ENCODE data around the gene IL1B.
"Not testable (repeated sequence)": the region's sequence is repeated elsewhere in the genome, so short reads cannot be mapped to it uniquely, and the experiment has no call there.

IL1B gene

GRCh38 chr2:112836695-112837117 lies at the start of gene IL1B:
Gene IL1B (minus strand): TSS chr2:112836779. CDS start chr2:112836229, 550 bp downstream.
- DNase-seq = peak; percentile 30

- no peak for DNase-seq
Measured at GRCh38 chr2:112886291-112886690, 49.7 kb upstream of the IL1B start.

- no peak for DNase-seq
Measured at GRCh38 chr2:112885506-112885902, 48.9 kb upstream of the IL1B start.

- peak; percentile 72 for DNase-seq
Measured at GRCh38 chr2:112884869-112885505, 48.4 kb upstream of the IL1B start.

GRCh38 chr2:112883669-112884068 lies 47.1 kb upstream of the IL1B start:
- no peak for DNase-seq

GRCh38 chr2:112881217-112881985 lies 44.8 kb upstream of the IL1B start:
- DNase-seq = no peak

GRCh38 chr2:112880696-112881095 lies 44.1 kb upstream of the IL1B start:
- no peak for DNase-seq

- DNase-seq = no peak
Measured at GRCh38 chr2:112880091-112880531, 43.5 kb upstream of the IL1B start.

- no peak for DNase-seq
Measured at GRCh38 chr2:112879491-112880041, 43.0 kb upstream of the IL1B start.

- DNase-seq = no peak
Measured at GRCh38 chr2:112877423-112877822, 40.8 kb upstream of the IL1B start.

- no peak for DNase-seq
Measured at GRCh38 chr2:112876971-112877361, 40.4 kb upstream of the IL1B start.

- DNase-seq = no peak
Measured at GRCh38 chr2:112876257-112876970, 39.8 kb upstream of the IL1B start.

GRCh38 chr2:112870841-112871835 lies 34.6 kb upstream of the IL1B start:
- DNase-seq = no peak

GRCh38 chr2:112869258-112869842 lies 32.8 kb upstream of the IL1B start:
- DNase-seq = peak; percentile 20

GRCh38 chr2:112867701-112868631 lies 31.4 kb upstream of the IL1B start:
- DNase-seq = no peak

- DNase-seq = no peak
Measured at GRCh38 chr2:112866128-112866835, 29.7 kb upstream of the IL1B start.

- no peak for DNase-seq
Measured at GRCh38 chr2:112864072-112864471, 27.5 kb upstream of the IL1B start.

GRCh38 chr2:112859406-112860183 lies 23.0 kb upstream of the IL1B start:
- not testable (repeated sequence) for DNase-seq

- no peak for DNase-seq
Measured at GRCh38 chr2:112850588-112850987, 14.0 kb upstream of the IL1B start.
